Fibroblast of mammary gland (primary cell): ENCODE measurements around the gene ADCY2.

ENCODE experiments used
- DNase-seq: peaks from one replicate; pipeline ENCODE4 v3.0.0-alpha.2; 2010; ENCODE audit warnings: low read depth
- H3K4me3 ChIP-seq: 2 replicates; pipeline ENCODE4 v1.5.1; 2011; ENCODE audit warnings: low read depth, mild to moderate bottlenecking, low read length, moderate library complexity; ENCODE audit not compliant: control insufficient read depth
- TF ChIP-seq, protein P1 (sequence below): conservative IDR thresholded peaks from 2 replicates; pipeline ENCODE4 v1.5.1; 2011; ENCODE audit warnings: low read depth, low read length, inconsistent platforms; ENCODE audit not compliant: control insufficient read depth, insufficient read depth

ADCY2 gene

DNA sequence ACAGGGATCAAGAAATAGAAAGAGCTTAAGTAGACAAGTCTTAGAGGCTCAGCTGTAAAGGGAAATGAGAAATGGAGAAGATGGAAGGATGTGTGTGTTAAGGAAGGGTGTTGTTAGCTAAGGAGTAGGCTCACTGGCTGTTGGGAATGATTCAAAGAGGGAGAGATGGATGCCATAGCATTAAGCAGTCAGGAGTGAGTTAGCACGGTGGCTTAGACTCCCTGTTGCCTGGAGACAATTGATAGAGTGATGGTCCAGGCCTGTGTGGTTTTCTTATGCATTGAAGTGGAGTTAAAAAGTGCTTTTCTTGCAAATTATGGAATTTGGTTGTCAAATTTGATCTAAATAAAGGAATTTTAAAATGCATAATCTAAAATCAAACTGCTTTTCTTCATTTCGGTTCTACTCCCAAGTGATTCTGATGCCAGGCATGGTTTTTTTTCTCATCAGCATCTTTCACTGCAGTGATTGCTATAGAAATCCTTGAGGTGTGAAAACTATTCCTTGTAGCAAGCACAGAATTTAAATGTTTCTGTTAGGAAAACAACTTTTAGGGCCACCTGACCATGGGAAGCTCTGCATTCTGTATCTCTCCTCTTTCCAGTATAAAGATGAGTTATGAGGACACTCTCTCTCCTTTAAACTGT lies 214.7 kb downstream of the ADCY2 start:
- H3K4me3 ChIP-seq, result no peak overlapping the region
- TF ChIP-seq, protein P1, sequence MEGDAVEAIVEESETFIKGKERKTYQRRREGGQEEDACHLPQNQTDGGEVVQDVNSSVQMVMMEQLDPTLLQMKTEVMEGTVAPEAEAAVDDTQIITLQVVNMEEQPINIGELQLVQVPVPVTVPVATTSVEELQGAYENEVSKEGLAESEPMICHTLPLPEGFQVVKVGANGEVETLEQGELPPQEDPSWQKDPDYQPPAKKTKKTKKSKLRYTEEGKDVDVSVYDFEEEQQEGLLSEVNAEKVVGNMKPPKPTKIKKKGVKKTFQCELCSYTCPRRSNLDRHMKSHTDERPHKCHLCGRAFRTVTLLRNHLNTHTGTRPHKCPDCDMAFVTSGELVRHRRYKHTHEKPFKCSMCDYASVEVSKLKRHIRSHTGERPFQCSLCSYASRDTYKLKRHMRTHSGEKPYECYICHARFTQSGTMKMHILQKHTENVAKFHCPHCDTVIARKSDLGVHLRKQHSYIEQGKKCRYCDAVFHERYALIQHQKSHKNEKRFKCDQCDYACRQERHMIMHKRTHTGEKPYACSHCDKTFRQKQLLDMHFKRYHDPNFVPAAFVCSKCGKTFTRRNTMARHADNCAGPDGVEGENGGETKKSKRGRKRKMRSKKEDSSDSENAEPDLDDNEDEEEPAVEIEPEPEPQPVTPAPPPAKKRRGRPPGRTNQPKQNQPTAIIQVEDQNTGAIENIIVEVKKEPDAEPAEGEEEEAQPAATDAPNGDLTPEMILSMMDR, result no peak
- no peak for DNase-seq

DNA sequence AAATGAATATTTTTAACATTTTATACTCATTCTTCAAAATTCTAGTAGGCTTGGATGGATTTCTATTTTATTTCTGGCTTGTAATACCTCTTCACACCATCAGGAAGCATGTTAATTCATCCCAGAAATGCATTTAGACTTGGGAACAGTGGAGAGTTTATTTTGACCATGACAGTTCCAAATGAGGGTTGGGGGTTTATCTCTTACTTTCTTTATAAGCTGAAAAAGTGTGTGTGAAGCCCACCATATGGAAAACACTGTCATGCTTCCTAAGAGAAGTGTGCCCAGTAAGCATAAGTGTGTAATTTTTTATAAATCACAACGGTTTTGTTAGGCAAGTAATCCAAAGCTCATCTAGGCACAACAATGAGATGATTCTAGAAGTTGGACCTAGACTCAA lies 215.6 kb downstream of the ADCY2 start:
- no peak for DNase-seq
- TF ChIP-seq, protein P1, result no peak
- H3K4me3 ChIP-seq, result no peak overlapping the region

DNA sequence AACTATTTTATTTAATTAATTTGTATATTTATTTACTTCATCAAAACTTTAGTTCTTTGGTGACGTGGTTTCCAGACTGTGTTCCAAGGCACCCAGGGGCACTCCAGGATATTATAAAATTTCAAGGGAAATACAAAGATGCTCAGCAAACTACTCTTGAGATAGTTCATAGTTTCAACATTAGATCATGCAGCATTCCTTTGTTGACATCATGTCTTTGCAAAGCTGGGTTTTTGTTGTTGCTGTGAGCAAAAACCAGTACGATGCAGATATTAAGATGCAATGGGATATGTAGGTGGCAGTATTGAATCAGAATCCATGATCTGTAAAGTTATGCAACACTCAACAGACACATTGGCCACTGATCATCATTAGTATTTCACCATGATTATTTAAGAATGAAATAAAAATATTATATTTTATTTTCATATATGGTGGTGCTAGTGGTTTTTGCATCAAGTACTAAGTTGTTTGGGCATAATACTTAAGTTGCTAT lies 219.7 kb downstream of the ADCY2 start:
- no peak for DNase-seq
- TF ChIP-seq, protein P1, result no peak
- H3K4me3 ChIP-seq, result no peak overlapping the region

DNA sequence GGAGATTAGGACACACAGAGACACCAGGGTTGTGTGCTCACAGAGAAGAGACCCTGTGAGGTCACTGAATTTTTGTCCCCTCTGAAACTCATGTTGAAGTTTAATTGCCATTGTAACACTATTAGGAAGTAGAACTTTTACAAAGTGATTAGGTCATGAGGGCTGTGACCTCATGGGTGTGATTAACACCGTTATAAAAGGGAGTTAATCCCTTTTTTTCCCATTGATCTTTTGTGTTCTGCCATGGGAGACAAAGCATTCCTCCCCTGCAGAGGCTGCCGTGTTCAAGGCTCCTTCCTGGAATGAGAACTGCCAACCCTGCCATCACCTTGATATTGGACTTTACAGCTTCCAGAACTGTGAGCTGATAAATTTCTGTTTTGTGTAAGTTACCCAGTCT lies 221.0 kb downstream of the ADCY2 start:
- TF ChIP-seq, protein P1, result no peak
- DNase-seq, result no peak
- H3K4me3 ChIP-seq, result no peak overlapping the region

DNA sequence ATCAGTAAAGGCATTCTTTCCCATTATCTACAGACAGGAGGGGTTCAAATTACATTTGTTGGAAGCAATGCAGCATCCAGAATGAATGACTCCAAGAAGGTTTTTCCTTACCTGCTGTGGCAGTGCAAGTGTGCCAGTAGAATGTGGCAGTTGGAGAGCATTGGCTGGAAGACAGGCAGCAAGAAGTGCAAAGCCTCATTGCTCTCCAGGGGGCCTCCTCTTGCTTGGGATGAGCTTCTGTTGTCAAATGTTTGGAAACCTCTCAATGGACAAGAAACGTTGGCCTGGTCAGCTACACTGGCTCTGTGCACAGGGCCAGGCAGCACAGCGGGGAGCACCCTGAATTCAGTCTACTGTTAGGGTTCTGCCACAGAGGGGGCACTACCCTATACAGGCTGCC lies 226.6 kb downstream of the ADCY2 start:
- TF ChIP-seq, protein P1, result no peak
- no peak for DNase-seq
- H3K4me3 ChIP-seq, result no peak overlapping the region

DNA sequence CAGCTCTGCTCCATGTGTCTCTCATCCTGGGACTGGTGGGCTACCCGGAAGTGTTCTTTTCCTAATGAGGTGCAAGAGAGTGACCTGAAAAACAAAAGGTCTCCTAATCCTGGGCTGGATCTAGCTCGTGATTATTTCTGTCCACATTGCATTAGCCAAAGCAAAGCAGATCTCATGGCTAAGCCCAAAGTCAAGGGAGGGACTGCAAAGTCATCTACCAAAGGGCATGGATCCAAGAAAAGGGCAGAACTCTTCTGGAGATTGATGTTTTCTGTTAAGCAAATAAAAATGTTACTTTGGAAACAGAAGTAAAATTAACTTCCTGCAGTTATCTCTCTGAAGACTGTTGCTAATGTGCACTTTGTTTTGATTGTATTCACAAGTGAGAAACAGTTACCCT lies 229.8 kb downstream of the ADCY2 start:
- DNase-seq, result no peak
- H3K4me3 ChIP-seq, result no peak overlapping the region
- TF ChIP-seq, protein P1, result no peak
